Umbilical cord (tissue), 2 donors: Measurements from ENCODE around the gene IFNLR1. TPM values are rescaled to one million over a fixed set of nuclear protein-coding genes. Genes with fewer than 3 reads are reported as not detected.

Source experiments
- DNase-seq: peaks from one replicate; pipeline ENCODE4 v3.0.0-alpha.2; 2015; ENCODE audit warnings: low spot score
- total RNA-seq: library from RNA; depleted of rRNA; stranded (reverse); fragments of >200 nt; gene quantifications from one replicate; pipeline ENCODE4 v1.2.3, GENCODE V29; 2014; ENCODE audit warnings: low replicate concordance; ENCODE audit not compliant: insufficient read depth

The IFNLR1 gene
- total RNA-seq, 1 donor from 2014 or later: 5.3 TPM

DNA sequence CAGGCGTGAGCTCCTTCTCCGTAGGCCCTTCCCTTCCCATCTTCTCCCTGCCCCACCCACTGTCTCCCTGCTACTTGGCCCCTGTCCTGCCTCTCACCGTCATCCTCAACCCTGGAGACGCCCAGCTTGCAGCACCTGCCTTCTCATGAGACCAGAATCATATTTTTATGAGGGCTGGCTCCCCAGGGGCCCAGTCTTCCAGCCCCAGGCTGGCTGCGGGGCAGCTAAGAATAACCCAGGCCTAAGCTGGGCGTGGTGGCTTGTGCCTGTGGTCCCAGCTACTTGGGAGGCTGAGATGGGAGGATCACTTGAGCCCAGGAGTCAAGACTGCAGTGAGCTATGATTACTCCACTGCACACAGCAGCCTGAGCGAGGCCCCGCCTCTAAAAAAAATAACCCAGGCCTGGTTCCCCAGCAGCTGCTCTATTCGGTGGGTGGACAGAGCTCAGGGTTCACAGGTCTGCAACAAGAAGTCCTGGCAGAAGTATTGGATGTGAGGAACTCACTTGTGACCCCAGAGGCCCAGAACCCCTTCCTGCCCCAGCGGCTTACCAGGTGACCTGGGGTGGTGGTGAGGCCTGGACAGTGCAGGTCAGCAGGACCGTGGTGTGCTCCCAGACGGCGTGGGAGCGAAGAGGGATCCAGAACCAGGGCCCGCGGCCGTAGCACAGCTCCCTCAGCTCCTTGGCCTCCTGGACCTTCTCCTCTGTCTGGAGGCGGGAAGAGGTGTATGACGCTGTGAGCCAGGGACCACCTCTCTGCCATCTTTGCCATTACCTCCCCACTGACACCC, 81.5 kb downstream of the IFNLR1 start:
- DNase-seq: no peak

DNA sequence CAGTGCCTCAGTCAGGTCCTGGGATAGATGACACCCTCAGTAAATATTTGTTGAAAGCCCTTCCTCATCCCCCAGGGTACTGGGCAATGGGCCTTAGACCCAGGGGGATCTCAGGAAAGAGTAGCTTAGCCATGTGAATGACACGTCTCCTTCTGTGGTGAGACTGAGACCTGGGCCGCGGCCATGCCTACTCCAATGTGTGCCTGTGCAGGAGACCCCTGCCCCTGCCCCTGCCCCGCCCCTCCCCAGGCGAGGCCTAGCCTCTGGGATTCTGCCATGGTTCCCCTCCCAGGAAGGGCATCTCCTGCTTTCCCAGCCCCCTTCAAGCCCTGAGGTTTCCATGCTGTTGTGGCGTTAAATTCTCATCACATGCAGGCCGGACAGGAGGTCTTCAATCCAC, 82.2 kb downstream of the IFNLR1 start:
- no peak for DNase-seq

Other genes starting within 250 kb of the IFNLR1 start
- gene PNRC2, start 227.5 kb downstream of the IFNLR1 start, total RNA-seq: 119 TPM
- 73.9 TPM for gene SRSF10, start 207.0 kb downstream of the IFNLR1 start, total RNA-seq
- 5.3 TPM for gene MYOM3, start 75.2 kb downstream of the IFNLR1 start, total RNA-seq
- 3.1 TPM for gene IL22RA1, start 44.1 kb downstream of the IFNLR1 start, total RNA-seq
- 28.4 TPM for gene GRHL3, start 132.1 kb upstream of the IFNLR1 start, total RNA-seq
- gene STPG1, start 226.5 kb upstream of the IFNLR1 start, total RNA-seq: 14.7 TPM
- 24.6 TPM for gene NIPAL3, start 228.5 kb upstream of the IFNLR1 start, total RNA-seq